BLaER1 (cell line): ENCODE measurements around the gene CD8B2.
A peak's percentile ranks its signal among the peaks of the same experiment; 100 is the strongest.

Source experiments
- H3K27ac ChIP-seq: shearing (Covaris generic); formaldehyde crosslinking; 2 replicates; pipeline ENCODE4 v1.8.1; 2022
- H3K27me3 ChIP-seq: shearing (Covaris generic); formaldehyde crosslinking; 2 replicates; pipeline ENCODE4 v1.8.1; 2022
- H3K36me3 ChIP-seq: shearing (Covaris generic); formaldehyde crosslinking; 2 replicates; pipeline ENCODE4 v1.8.1; 2022
- H3K4me1 ChIP-seq: shearing (Covaris generic); formaldehyde crosslinking; 2 replicates; pipeline ENCODE4 v1.8.1; 2022
- H3K4me2 ChIP-seq: shearing (Covaris generic); formaldehyde crosslinking; 2 replicates; pipeline ENCODE4 v1.8.1; 2022
- H3K4me3 ChIP-seq: shearing (Covaris generic); formaldehyde crosslinking; 2 replicates; pipeline ENCODE4 v1.8.1; 2022
- H3K9ac ChIP-seq: shearing (Covaris generic); formaldehyde crosslinking; 2 replicates; pipeline ENCODE4 v1.8.1; 2022
- H3K9me3 ChIP-seq: shearing (Covaris generic); formaldehyde crosslinking; 2 replicates; pipeline ENCODE4 v1.8.1; 2022
- H4K20me1 ChIP-seq: shearing (Covaris generic); formaldehyde crosslinking; 2 replicates; pipeline ENCODE4 v1.8.1; 2022
- Cebpa-rat ChIP-seq: shearing (Covaris generic); IDR thresholded peaks from 2 replicates; pipeline ENCODE4 v1.8.1; 2022

Gene CD8B2

DNA sequence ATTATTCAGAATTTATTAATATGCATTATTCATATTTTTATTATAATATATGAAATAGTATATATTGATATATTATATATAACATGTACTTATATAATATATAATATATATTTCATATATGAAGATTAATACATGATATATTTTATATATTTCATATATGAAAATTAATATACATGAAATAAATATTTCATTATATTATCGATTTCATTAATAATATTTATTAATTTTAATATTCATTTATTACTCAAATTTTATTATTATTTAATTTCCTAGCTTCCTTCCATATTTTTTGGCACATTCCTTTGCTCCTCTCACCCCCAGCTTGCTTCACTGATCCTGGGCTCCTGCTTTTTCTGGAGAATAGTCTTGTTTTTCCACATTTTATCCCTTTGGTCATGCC lies 29.7 kb downstream of the CD8B2 start:
- TF ChIP-seq Cebpa-rat: no peak
- Histone ChIP-seq H3K4me2 (no peak overlapping the region), H3K9ac (no peak overlapping the region), H3K9me3 (no peaks in the 10 kb centered on the region), H3K4me3 (no peak overlapping the region), H3K36me3 (no peaks in the 10 kb centered on the region), H4K20me1 (no peaks in the 10 kb centered on the region), H3K27me3 (no peaks in the 10 kb centered on the region), H3K4me1 (no peaks in the 10 kb centered on the region), H3K27ac (no peak overlapping the region)

DNA sequence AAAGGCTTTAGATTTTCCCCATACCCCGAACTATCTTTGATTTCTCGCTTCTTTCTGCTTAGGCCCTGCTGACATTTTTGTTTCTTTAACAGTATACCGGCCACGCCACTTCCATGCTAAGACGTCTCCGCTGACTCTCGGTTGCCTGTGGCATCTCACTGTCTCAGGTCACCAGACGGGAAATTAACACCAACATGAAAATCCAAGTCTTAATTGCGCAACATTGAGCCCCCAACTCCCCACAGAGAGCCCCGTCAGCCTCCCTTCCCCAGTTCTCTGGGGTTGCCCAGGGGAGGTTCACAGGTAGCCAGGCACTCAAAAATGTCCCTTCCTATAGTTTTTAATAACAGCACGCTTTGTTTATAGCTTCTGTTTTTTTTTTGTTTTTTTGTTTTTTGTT lies 30.2 kb downstream of the CD8B2 start:
- TF ChIP-seq Cebpa-rat: peak; percentile 78
- Histone ChIP-seq H4K20me1 (no peaks in the 10 kb centered on the region), H3K9me3 (no peaks in the 10 kb centered on the region), H3K9ac (no peak overlapping the region), H3K4me2 (no peak overlapping the region), H3K27me3 (no peaks in the 10 kb centered on the region), H3K4me3 (no peak overlapping the region), H3K27ac (no peak overlapping the region), H3K36me3 (no peaks in the 10 kb centered on the region), H3K4me1 (no peaks in the 10 kb centered on the region)

DNA sequence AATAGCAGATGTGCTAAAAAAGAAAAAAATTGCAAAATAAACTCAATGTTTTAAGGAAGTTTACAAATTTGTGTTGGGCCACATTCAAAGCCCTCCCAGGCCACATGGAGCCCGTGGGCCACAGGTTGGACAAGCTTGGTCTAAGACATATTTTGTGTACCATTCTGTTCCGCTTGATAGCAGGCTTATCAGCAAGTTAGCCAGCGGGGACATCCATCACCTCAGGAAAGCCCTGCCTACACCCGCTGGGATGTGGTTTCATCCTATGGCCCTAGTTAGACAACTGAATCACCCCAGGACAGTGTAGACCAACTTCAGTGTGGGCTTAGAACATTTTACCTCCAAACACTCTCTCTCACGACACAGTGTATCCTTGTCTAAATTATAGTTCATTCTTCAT lies 32.6 kb downstream of the CD8B2 start:
- Histone ChIP-seq H3K4me2 (no peak overlapping the region), H3K36me3 (no peaks in the 10 kb centered on the region), H4K20me1 (no peaks in the 10 kb centered on the region), H3K9ac (no peak overlapping the region), H3K4me1 (no peaks in the 10 kb centered on the region), H3K9me3 (peaks cover 12% of the 10 kb centered on the region), H3K27me3 (no peaks in the 10 kb centered on the region), H3K4me3 (no peak overlapping the region), H3K27ac (no peak overlapping the region)
- no peak for TF ChIP-seq Cebpa-rat

DNA sequence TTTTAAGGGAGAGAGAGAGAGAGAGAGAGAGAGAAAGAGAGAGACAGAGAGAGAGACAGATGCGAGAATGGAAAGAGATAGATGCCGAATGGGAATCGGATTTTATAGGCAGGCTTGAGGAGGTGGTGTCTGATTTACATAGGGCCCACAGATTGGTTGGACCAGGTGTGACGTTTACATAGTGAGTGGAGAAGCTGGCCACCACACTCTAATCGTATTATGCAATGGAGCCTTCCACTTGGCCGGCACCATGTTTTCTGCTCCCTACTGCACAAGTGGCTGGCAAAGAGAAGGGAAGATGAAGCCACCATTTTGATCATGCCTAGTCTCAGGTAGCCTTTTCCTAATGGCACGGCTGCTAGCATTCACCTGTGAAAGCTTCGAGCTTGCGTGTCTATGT lies 33.9 kb downstream of the CD8B2 start:
- H3K4me2 ChIP-seq: no peak overlapping the region
- H3K36me3 ChIP-seq: no peaks in the 10 kb centered on the region
- H3K4me1 ChIP-seq: no peaks in the 10 kb centered on the region
- no peaks in the 10 kb centered on the region for H4K20me1 ChIP-seq
- TF ChIP-seq Cebpa-rat: no peak
- no peak overlapping the region for H3K27ac ChIP-seq
- no peak overlapping the region for H3K4me3 ChIP-seq
- peaks cover 16% of the 10 kb centered on the region for H3K9me3 ChIP-seq
- H3K27me3 ChIP-seq: no peaks in the 10 kb centered on the region
- no peak overlapping the region for H3K9ac ChIP-seq

DNA sequence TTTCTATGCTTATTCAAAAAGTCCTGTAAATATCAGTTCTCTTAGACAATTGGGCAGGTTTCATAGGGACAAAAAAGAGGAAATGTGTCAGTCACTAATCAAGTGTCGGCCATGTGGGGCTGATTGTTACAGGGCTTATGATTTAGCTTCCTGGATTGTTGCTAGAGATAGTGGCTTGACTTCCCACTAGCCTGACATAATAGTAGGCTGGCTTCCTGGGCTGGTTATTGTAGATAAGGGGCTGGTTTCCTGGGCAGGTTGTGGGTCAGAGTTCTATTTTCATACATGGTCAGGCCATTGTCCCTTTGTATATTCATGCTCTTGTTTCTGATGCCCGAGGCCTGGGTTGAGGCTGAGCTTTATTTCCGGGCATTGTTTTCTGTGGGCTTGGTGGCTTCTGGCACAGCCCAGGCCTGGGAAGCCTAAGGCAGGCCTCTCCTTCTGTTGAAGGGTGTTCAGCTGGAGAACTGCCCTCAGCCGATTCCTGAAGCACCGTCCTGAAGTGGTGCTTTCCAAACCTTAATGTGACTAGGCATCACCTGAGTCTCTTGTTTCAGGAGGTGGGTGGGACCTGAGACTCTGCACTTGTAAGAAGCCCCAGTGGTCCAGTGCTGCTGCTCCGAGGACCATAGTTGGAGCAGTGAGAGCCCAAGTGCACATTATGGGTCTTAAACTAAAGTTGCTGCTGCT lies 37.0 kb downstream of the CD8B2 start:
- H4K20me1 ChIP-seq: no peaks in the 10 kb centered on the region
- no peak overlapping the region for H3K27ac ChIP-seq
- H3K36me3 ChIP-seq: no peaks in the 10 kb centered on the region
- H3K27me3 ChIP-seq: no peaks in the 10 kb centered on the region
- no peak for TF ChIP-seq Cebpa-rat
- H3K4me3 ChIP-seq: no peak overlapping the region
- H3K4me1 ChIP-seq: 0 out of 2 replicates have a peak, but pooled peaks cover under 1% of the 10 kb centered on the region
- no peak overlapping the region for H3K9ac ChIP-seq
- no peak overlapping the region for H3K4me2 ChIP-seq
- peaks cover 16% of the 10 kb centered on the region for H3K9me3 ChIP-seq

DNA sequence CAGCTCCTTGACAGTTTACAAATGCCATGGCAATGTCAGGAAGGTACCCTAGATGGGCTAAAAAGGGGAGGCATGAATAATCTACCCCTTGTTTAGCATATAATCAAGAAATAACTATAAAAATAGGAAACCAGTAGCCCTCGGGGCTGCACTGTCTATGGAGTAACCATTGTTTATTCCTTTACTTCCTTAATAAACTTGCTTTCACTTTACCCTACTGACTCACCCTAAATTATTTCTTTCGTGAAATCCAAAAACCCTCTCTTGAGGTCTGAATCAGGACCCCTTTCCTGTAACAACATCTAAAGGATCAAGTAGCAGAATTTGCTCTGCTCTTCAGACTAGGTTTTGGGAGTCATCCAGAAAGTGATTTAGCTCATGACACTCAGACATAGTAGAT lies 43.7 kb downstream of the CD8B2 start:
- Histone ChIP-seq H3K4me1 (0 out of 2 replicates have a peak, but pooled peaks cover 4% of the 10 kb centered on the region), H3K9me3 (no peaks in the 10 kb centered on the region), H3K9ac (no peak overlapping the region), H3K36me3 (no peaks in the 10 kb centered on the region), H3K27ac (no peak overlapping the region), H3K27me3 (no peaks in the 10 kb centered on the region), H4K20me1 (no peaks in the 10 kb centered on the region), H3K4me3 (no peak overlapping the region), H3K4me2 (no peak overlapping the region)
- no peak for TF ChIP-seq Cebpa-rat

DNA sequence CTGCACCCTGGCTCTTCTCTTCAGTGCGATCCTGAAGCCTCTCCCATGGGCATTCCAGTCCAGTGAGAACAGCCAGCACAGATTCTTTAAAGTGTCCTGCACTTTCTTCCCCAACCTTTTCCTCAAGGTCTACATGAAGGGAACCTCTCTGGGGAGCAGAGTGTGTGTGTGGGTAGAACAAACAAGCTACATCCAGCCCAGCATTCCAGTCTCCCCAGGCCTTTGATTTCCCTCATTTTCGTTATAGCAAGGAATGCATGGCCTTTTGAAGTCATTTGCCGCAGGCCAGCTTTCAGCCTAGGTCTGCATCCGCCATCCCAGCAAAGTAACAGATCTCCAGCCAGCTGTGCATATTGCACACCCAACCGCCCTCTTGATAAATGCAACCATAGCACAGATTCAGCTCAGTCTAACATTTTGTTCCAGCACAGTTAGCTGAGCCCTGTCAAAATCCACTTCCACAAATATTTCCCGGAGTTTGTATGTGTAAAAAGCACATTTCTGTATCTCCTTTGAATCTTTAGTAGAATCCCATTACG lies 44.6 kb downstream of the CD8B2 start:
- Histone ChIP-seq H3K27me3 (no peaks in the 10 kb centered on the region), H3K4me3 (no peak overlapping the region), H3K36me3 (no peaks in the 10 kb centered on the region), H3K4me1 (peaks cover 7% of the 10 kb centered on the region), H4K20me1 (no peaks in the 10 kb centered on the region), H3K27ac (no peak overlapping the region), H3K4me2 (no peak overlapping the region), H3K9ac (no peak overlapping the region), H3K9me3 (no peaks in the 10 kb centered on the region)
- no peak for TF ChIP-seq Cebpa-rat

DNA sequence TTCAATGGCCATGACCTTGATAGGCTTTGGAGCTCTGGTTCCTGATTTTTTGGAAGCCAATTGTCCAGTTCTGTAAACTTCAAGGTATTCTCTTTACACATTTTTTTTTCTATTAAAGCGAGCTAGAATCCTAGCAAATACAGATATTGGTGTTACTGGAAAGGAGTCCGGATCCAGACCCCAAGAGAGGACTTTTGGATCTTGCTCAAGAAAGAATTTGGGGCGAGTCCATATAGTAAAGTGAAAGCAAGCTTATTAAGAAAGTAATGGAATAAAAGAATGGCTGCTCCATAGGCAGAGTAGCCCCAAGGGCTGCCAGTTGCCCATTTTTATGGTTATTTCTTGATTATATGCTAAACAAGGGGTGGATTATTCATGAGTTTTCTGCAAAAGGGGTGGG lies 45.1 kb downstream of the CD8B2 start:
- no peak overlapping the region for H3K4me2 ChIP-seq
- H3K4me1 ChIP-seq: peaks cover 12% of the 10 kb centered on the region
- H3K9ac ChIP-seq: no peak overlapping the region
- no peaks in the 10 kb centered on the region for H4K20me1 ChIP-seq
- H3K27ac ChIP-seq: no peak overlapping the region
- no peaks in the 10 kb centered on the region for H3K27me3 ChIP-seq
- H3K36me3 ChIP-seq: no peaks in the 10 kb centered on the region
- no peak overlapping the region for H3K4me3 ChIP-seq
- H3K9me3 ChIP-seq: no peaks in the 10 kb centered on the region
- TF ChIP-seq Cebpa-rat: no peak

DNA sequence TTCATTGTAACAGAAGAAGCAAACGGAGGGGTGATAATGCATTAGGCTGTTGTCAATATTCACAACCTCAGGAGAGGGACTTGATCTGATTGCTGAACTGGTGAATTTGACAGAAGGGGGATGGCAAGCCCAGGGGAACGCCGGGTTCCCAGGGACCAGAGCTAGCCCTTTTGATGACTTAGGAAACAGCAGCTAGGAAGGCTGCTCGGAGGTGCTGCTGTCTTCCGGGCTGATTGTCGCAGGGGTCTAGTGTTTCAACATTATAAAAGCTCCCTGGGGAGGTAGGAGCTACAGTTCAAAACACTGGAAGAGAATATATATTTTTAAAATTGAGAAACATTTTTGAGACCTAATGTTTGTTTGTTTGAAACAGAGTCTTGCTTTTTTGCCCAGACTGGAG lies 47.3 kb downstream of the CD8B2 start:
- Histone ChIP-seq H3K36me3 (no peaks in the 10 kb centered on the region), H3K9ac (no peak overlapping the region), H3K27me3 (no peaks in the 10 kb centered on the region), H3K27ac (no peak overlapping the region), H3K9me3 (no peaks in the 10 kb centered on the region), H3K4me1 (peaks cover 13% of the 10 kb centered on the region), H3K4me3 (no peak overlapping the region), H3K4me2 (no peak overlapping the region), H4K20me1 (no peaks in the 10 kb centered on the region)
- no peak for TF ChIP-seq Cebpa-rat

DNA sequence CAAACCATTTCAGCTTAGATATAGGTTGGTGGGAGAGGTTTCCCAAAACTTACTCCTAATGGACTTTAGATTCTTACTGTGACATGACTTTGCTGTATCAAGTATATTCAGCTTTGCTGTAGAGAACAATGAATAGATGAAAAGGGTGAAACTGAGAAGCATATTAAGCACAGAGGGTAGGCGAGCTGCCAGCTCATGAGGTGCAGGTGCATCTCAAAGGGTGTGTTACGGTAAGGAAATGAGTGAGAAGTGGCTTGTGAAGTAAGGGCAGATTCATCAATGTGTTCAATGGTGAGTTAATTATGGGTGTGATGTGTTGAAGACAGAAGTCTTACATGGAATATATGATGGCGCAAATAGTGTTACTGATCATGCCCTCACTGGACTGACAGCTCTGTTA lies 49.3 kb downstream of the CD8B2 start:
- peak overlapping the region; percentile 47 for H3K4me2 ChIP-seq
- no peak for TF ChIP-seq Cebpa-rat
- no peak overlapping the region for H3K4me3 ChIP-seq
- H3K27ac ChIP-seq: no peak overlapping the region
- H3K36me3 ChIP-seq: no peaks in the 10 kb centered on the region
- no peaks in the 10 kb centered on the region for H3K9me3 ChIP-seq
- H4K20me1 ChIP-seq: no peaks in the 10 kb centered on the region
- no peak overlapping the region for H3K9ac ChIP-seq
- peaks cover 13% of the 10 kb centered on the region for H3K4me1 ChIP-seq
- H3K27me3 ChIP-seq: no peaks in the 10 kb centered on the region
